GM12873 (cell line): ENCODE data around the gene MTA1.

ENCODE experiments used
- CTCF ChIP-seq: IDR thresholded peaks from 2 replicates; pipeline ENCODE4 v1.5.1; 2012; ENCODE audit warnings: low read depth, mild to moderate bottlenecking, moderate library complexity, low read length, control low read depth; ENCODE audit not compliant: insufficient read depth; ENCODE audit errors: missing control alignments

Gene MTA1

DNA sequence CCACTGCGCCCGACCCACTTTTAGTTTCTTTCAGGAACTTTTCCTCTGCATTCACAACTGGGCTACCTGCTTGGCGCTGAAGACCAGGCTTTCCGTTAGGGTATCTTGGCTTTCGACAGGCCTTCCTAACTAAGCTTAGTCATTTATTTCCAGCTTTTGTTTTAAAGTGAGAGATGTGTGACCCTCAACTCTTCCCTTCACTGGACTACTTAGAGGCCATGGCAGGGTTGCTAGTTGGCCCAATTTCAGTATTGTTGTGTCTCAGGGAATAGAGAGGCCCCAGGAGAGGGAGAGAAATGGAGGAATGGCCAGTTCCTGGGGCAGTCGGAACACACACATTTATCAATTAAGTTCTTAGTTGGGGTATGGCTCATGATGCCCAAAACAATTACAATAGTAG lies 10.4 kb downstream of the MTA1 start:
- TF ChIP-seq CTCF, result no peak

DNA sequence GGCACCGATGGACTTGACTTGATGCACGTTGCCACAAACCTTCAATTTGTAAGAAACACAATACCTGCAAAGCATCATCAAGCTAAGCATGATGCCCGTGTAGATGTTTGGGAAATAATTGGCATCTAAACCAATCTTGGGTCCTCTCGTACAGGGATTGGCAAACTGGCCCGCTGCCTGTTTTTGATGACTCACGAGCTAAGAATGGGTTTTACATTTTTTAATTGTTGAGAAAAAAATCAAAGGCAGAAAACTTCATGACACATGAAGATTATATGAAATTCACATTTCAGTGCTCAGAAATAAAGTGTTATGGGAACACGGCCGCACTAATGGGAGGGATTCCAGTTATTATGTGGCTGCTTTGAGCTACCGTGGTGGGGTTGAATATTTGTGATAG lies 10.9 kb downstream of the MTA1 start:
- no peak for TF ChIP-seq CTCF

DNA sequence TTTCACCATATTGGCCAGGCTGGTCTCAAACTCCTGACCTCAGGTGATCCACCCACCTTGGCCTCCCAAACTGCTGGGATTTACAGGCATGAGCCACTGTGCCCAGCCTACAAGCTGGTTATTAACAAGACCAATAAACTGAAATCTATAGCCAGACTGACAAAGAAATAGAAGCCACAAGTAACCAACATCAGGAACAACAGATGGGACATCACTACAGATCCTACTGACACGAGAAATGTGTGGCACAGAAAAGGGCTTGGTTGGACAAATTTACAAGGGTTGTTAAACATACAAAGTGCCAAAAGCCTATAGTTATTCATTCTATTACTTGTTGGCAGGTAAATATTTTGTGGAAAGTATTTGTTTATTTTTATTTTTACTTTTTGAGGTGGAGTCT lies 11.6 kb downstream of the MTA1 start:
- no peak for TF ChIP-seq CTCF

DNA sequence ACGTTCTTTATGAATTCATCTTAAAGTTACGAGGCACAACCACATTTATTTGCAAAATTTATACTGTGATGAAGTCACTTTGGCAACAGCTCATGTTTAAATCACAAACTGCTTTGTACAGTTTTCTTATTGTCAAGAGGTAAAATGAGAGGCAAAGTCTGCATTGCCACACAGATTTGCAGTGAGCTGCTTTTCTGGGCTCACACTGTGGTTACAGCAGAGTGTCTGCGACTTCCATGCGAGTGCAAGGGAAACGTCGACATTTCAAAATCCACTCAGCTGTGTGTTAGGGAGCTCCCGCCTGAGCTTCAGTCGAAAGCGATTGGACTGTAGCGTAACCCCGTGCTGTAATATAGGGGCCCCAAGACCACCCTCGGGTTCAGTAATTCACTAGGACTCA lies 13.0 kb downstream of the MTA1 start:
- no peak for TF ChIP-seq CTCF

GRCh38 chr14:105433161-105433605 lies 13.6 kb downstream of the MTA1 start:
- no peak for TF ChIP-seq CTCF

DNA sequence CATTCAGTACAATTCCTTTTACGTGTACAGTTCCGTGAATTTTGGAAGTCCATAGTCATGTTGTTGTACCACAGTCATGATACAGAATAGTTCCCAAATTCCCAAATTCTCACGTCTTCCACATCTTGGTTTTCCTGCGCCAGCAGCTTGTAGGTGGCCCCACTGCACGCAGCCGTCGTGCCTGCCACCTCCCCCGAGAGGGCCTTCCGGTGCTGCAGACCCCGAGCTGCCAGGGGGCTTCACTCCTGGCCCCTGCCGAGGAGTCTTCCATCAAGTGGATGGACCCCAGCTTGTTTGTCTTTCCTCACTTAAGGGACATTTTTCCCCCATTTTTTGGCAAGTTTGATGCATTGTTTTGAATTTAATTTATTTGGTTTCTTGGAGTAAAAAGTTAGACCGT lies 16.8 kb downstream of the MTA1 start:
- TF ChIP-seq CTCF, result no peak

- no peak for TF ChIP-seq CTCF
Observed at GRCh38 chr14:105436891-105437722, 17.5 kb downstream of the MTA1 start.
